ENCODE measurements around the gene PCDHB11. TPM values are rescaled to one million over a fixed set of nuclear protein-coding genes. Genes with fewer than 3 reads are reported as not detected.
"Not testable (repeated sequence)": the region's sequence is repeated elsewhere in the genome, so short reads cannot be mapped to it uniquely, and the experiment has no call there.

Gene PCDHB11
- total RNA-seq, 5 donors from 2014 or later (not counting 1 experiment from before 2014, with no cell fraction given): not detected

DNA sequence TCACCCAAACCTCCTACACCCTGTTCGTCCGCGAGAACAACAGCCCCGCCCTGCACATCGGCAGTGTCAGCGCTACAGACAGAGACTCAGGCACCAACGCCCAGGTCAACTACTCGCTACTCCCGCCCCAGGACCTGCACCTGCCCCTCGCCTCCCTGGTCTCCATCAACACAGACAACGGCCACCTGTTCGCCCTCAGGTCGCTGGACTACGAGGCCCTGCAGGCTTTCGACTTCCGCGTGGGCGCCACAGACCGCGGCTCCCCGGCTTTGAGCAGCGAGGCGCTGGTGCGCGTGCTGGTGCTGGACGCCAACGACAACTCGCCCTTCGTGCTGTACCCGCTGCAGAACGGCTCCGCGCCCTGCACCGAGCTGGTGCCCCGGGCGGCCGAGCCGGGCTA, 1.7 kb downstream of the PCDHB11 start:
- DNase-seq; H3K4me3 ChIP-seq (ENCODE audit: control insufficient read depth in 1 of 2, extremely low read depth in 1 of 2, low read length in 1 of 2); H3K27ac ChIP-seq (ENCODE audit: low read length); H3K36me3 Mint-ChIP-seq; H3K9me3 ChIP-seq; H3K4me3 Mint-ChIP-seq; POLR2A ChIA-PET; CTCF ChIA-PET; H3K27ac Mint-ChIP-seq; H3K4me1 ChIP-seq (ENCODE audit: control insufficient read depth in 1 of 2, extremely low read depth in 1 of 2, insufficient read depth in 2 of 2, low read length in 2 of 2); ATAC-seq (replicated peaks in 1 of 4); H3K4me1 Mint-ChIP-seq; H3K36me3 ChIP-seq (ENCODE audit: control insufficient read depth in 2 of 2, extremely low read depth in 1 of 2, insufficient read depth in 1 of 2, low read length in 1 of 2): not testable (repeated sequence)
- Mint-ChIP-seq H3K27me3 (peaks cover 51 to 55% of the 10 kb centered on the region in 2 donors), H3K9me3 (peaks cover 6 to 40% (median 25%) of the 10 kb centered on the region in 3 donors)
- peaks cover 0 to 13% of the 10 kb centered on the region in 2 experiments for H3K27me3 ChIP-seq (replicated peaks in 1 of 2; ENCODE audit: control insufficient read depth in 2 of 2, extremely low read depth in 1 of 2, insufficient read depth in 2 of 2, low read length in 1 of 2)
- 20% methylated on average over 9 of the region's 38 CpGs for WGBS (ENCODE audit: insufficient coverage)

DNA sequence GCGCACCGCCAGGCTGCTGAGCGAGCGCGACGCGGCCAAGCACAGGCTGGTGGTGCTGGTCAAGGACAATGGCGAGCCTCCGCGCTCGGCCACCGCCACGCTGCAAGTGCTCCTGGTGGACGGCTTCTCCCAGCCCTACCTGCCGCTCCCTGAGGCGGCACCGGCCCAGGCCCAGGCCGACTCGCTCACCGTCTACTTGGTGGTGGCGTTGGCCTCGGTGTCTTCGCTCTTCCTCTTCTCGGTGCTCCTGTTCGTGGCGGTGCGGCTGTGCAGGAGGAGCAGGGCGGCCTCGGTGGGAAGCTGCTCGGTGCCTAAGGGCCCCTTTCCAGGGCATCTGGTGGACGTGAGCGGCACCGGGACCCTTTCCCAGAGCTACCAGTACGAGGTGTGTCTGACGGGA, 2.2 kb downstream of the PCDHB11 start:
- H3K4me1 Mint-ChIP-seq; H3K9me3 ChIP-seq; DNase-seq; H3K36me3 ChIP-seq (ENCODE audit: control insufficient read depth in 2 of 2, extremely low read depth in 1 of 2, insufficient read depth in 1 of 2, low read length in 1 of 2); POLR2A ChIA-PET; H3K36me3 Mint-ChIP-seq; H3K27ac ChIP-seq (ENCODE audit: low read length); H3K27ac Mint-ChIP-seq; H3K4me1 ChIP-seq (ENCODE audit: control insufficient read depth in 1 of 2, extremely low read depth in 1 of 2, insufficient read depth in 2 of 2, low read length in 2 of 2); H3K4me3 ChIP-seq (ENCODE audit: control insufficient read depth in 1 of 2, extremely low read depth in 1 of 2, low read length in 1 of 2); ATAC-seq (replicated peaks in 1 of 4); H3K4me3 Mint-ChIP-seq: not testable (repeated sequence)
- peaks cover under 1 to 35% (median 20%) of the 10 kb centered on the region in 3 donors for H3K9me3 Mint-ChIP-seq
- peaks cover 0 to 13% of the 10 kb centered on the region in 2 experiments for H3K27me3 ChIP-seq (replicated peaks in 1 of 2; ENCODE audit: control insufficient read depth in 2 of 2, extremely low read depth in 1 of 2, insufficient read depth in 2 of 2, low read length in 1 of 2)
- WGBS (ENCODE audit: insufficient coverage): 48% methylated on average over 22 of the region's 35 CpGs
- H3K27me3 Mint-ChIP-seq: peaks cover 54 to 55% of the 10 kb centered on the region in 2 donors
- CTCF ChIA-PET: interaction anchor here in 1 of 2 donors (0.7 kb wide), 1 partner anchor 1128 kb away, joined by 3 read pairs; no protein-coding TSS in a partner anchor

DNA sequence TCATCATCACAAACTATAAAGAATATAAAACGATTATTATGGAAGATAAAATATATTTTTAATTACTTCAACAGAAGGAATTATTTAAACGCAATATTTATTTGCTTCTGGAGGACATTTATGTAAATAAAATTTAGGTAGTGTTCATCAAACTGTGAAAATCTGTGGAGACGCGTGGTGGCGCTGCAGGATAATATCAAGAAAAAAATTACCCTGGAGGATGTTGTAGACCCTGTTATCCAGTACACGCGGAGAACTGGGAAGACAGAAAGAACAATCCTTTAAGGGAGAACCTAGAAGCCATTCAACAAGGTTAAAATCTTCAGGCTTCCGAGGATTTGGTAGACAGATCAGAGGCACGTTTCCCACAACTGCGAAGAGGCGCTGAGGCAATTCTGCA, 9.1 kb downstream of the PCDHB11 start, which contains the start of gene PCDHB12:
Gene PCDHB12 (plus strand): TSS at position 242 of the 400 bp plus-strand sequence. CDS start 189 bp downstream, outside the sequence.
- WGBS (ENCODE audit: insufficient coverage): 28% methylated on average over 9 of the region's 11 CpGs
- H3K4me1 Mint-ChIP-seq: peaks cover 0 to under 1% (median under 1%) of the 10 kb centered on the region in 3 donors
- ATAC-seq (replicated peaks in 1 of 4): no peak
- no peak within 1 kb of the TSS for H3K4me3 Mint-ChIP-seq
- peak in 1 of 35 experiments; percentile 5 for DNase-seq
- Histone ChIP-seq H3K4me1 (ENCODE audit: control insufficient read depth in 1 of 2, extremely low read depth in 1 of 2, insufficient read depth in 2 of 2, low read length in 2 of 2) (no peaks in the 10 kb centered on the region), H3K27ac (ENCODE audit: low read length) (no peak within 1 kb of the TSS), H3K4me3 (ENCODE audit: control insufficient read depth in 1 of 2, extremely low read depth in 1 of 2, low read length in 1 of 2) (no peak within 1 kb of the TSS), H3K27me3 (replicated peaks in 1 of 2; ENCODE audit: control insufficient read depth in 2 of 2, extremely low read depth in 1 of 2, insufficient read depth in 2 of 2, low read length in 1 of 2) (peaks cover 5 to 14% of the 10 kb centered on the region in 2 experiments), H3K9me3 (peaks cover 2% of the 10 kb centered on the region), H3K36me3 (ENCODE audit: control insufficient read depth in 2 of 2, extremely low read depth in 1 of 2, insufficient read depth in 1 of 2, low read length in 1 of 2) (no peaks in the 10 kb centered on the region)
- ChIA-PET POLR2A (no interaction called here), CTCF (no interaction called here)
- no peaks in the 10 kb centered on the region for H3K36me3 Mint-ChIP-seq
- H3K9me3 Mint-ChIP-seq: peaks cover 0 to 7% (median 3%) of the 10 kb centered on the region in 3 donors
- peaks cover 58 to 66% of the 10 kb centered on the region in 2 donors for H3K27me3 Mint-ChIP-seq
- no peak within 1 kb of the TSS for H3K27ac Mint-ChIP-seq

DNA sequence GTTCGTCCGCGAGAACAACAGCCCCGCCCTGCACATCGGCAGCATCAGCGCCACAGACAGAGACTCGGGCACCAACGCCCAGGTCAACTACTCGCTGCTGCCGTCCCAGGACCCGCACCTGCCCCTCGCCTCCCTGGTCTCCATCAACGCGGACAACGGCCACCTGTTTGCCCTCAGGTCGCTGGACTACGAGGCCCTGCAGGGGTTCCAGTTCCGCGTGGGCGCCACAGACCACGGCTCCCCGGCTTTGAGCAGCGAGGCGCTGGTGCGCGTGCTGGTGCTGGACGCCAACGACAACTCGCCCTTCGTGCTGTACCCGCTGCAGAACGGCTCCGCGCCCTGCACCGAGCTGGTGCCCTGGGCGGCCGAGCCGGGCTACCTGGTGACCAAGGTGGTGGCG, 10.9 kb downstream of the PCDHB11 start:
- H3K4me1 ChIP-seq (ENCODE audit: control insufficient read depth in 1 of 2, extremely low read depth in 1 of 2, insufficient read depth in 2 of 2, low read length in 2 of 2); H3K27ac Mint-ChIP-seq; ATAC-seq (replicated peaks in 1 of 4); CTCF ChIA-PET; H3K4me3 Mint-ChIP-seq; POLR2A ChIA-PET; H3K4me3 ChIP-seq (ENCODE audit: control insufficient read depth in 1 of 2, extremely low read depth in 1 of 2, low read length in 1 of 2); DNase-seq; H3K4me1 Mint-ChIP-seq; H3K9me3 ChIP-seq; H3K36me3 Mint-ChIP-seq; H3K36me3 ChIP-seq (ENCODE audit: control insufficient read depth in 2 of 2, extremely low read depth in 1 of 2, insufficient read depth in 1 of 2, low read length in 1 of 2); H3K27ac ChIP-seq (ENCODE audit: low read length): not testable (repeated sequence)
- peaks cover 64 to 75% of the 10 kb centered on the region in 2 donors for H3K27me3 Mint-ChIP-seq
- H3K9me3 Mint-ChIP-seq: peaks cover 0 to 14% (median 7%) of the 10 kb centered on the region in 3 donors
- WGBS (ENCODE audit: insufficient coverage): 46% methylated on average over 21 of the region's 39 CpGs
- H3K27me3 ChIP-seq (replicated peaks in 1 of 2; ENCODE audit: control insufficient read depth in 2 of 2, extremely low read depth in 1 of 2, insufficient read depth in 2 of 2, low read length in 1 of 2): peaks cover 9 to 17% of the 10 kb centered on the region in 2 experiments

DNA sequence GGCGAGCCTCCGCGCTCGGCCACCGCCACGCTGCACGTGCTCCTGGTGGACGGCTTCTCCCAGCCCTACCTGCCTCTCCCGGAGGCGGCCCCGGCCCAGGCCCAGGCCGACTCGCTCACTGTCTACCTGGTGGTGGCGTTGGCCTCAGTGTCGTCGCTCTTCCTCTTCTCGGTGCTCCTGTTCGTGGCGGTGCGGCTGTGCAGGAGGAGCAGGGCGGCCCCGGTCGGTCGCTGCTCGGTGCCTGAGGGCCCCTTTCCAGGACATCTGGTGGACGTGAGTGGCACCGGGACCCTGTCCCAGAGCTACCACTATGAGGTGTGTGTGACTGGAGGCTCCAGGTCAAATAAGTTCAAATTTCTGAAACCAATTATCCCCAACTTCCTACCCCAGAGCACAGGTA, 11.4 kb downstream of the PCDHB11 start:
- Mint-ChIP-seq H3K27ac (peak overlapping the region in 1 of 2 donors; percentile 55), H3K27me3 (peaks cover 63 to 73% of the 10 kb centered on the region in 2 donors), H3K9me3 (peaks cover 0 to 15% (median 8%) of the 10 kb centered on the region in 3 donors)
- H3K4me1 ChIP-seq (ENCODE audit: control insufficient read depth in 1 of 2, extremely low read depth in 1 of 2, insufficient read depth in 2 of 2, low read length in 2 of 2); ATAC-seq (replicated peaks in 1 of 4); H3K4me1 Mint-ChIP-seq; POLR2A ChIA-PET; H3K27ac ChIP-seq (ENCODE audit: low read length); H3K4me3 Mint-ChIP-seq; H3K36me3 ChIP-seq (ENCODE audit: control insufficient read depth in 2 of 2, extremely low read depth in 1 of 2, insufficient read depth in 1 of 2, low read length in 1 of 2); H3K36me3 Mint-ChIP-seq; CTCF ChIA-PET; H3K4me3 ChIP-seq (ENCODE audit: control insufficient read depth in 1 of 2, extremely low read depth in 1 of 2, low read length in 1 of 2); DNase-seq; H3K9me3 ChIP-seq: not testable (repeated sequence)
- 45% methylated on average over 14 of the region's 27 CpGs for WGBS (ENCODE audit: insufficient coverage)
- peaks cover 9 to 17% of the 10 kb centered on the region in 2 experiments for H3K27me3 ChIP-seq (replicated peaks in 1 of 2; ENCODE audit: control insufficient read depth in 2 of 2, extremely low read depth in 1 of 2, insufficient read depth in 2 of 2, low read length in 1 of 2)

DNA sequence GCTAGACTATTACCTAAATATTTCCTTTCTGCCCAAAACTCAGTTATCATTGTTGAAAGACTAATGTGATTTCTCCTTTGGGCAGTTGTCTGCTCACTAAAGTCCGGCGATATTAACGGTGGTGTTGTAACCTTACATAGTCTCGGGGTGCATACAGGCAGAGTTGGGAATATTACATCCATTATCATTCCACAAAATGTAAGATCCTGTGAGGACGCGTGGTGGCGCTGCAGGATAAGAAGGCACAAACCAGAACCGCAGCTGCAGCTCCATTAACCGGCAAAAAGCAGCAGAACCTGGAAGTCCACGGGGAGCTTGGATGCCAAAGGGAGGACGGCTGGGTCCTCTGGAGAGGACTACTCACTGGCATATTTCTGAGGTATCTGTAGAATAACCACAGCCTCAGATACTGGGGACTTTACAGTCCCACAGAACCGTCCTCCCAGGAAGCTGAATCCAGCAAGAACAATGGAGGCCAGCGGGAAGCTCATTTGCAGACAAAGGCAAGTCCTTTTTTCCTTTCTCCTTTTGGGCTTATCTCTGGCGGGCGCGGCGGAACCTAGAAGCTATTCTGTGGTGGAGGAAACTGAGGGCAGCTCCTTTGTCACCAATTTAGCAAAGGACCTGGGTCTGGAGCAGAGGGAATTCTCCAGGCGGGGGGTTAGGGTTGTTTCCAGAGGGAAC, 14.4 kb downstream of the PCDHB11 start, which contains the start of gene PCDHB13:
Gene PCDHB13 (plus strand): TSS at position 264 of the 684 bp plus-strand sequence. CDS start 205 bp downstream, at position 469.
- H3K27me3 Mint-ChIP-seq: peaks cover 58 to 63% of the 10 kb centered on the region in 2 donors
- H3K4me1 ChIP-seq (ENCODE audit: control insufficient read depth in 1 of 2, extremely low read depth in 1 of 2, insufficient read depth in 2 of 2, low read length in 2 of 2); H3K27ac Mint-ChIP-seq; H3K36me3 ChIP-seq (ENCODE audit: control insufficient read depth in 2 of 2, extremely low read depth in 1 of 2, insufficient read depth in 1 of 2, low read length in 1 of 2); H3K27ac ChIP-seq (ENCODE audit: low read length); H3K9me3 ChIP-seq; H3K36me3 Mint-ChIP-seq; CTCF ChIA-PET; POLR2A ChIA-PET; ATAC-seq (replicated peaks in 1 of 4); H3K4me3 ChIP-seq (ENCODE audit: control insufficient read depth in 1 of 2, extremely low read depth in 1 of 2, low read length in 1 of 2); H3K4me1 Mint-ChIP-seq: not testable (repeated sequence)
- H3K4me3 Mint-ChIP-seq: peak within 1 kb of the TSS in 1 of 3 donors; percentile 44
- peaks cover 12 to 25% of the 10 kb centered on the region in 2 experiments for H3K27me3 ChIP-seq (replicated peaks in 1 of 2; ENCODE audit: control insufficient read depth in 2 of 2, extremely low read depth in 1 of 2, insufficient read depth in 2 of 2, low read length in 1 of 2)
- DNase-seq: peak in 6 of 35 experiments; percentile 2 to 48 (median 12)
- H3K9me3 Mint-ChIP-seq: peaks cover 4 to 22% (median 18%) of the 10 kb centered on the region in 3 donors
- WGBS (ENCODE audit: insufficient coverage): no CpG with 5 or more reads among the region's 18 CpGs

Data from T-cell (primary cell).